ENCODE data around the gene CIDEB.

The CIDEB gene

GRCh38 chr14:24297190-24297964, 10.4 kb downstream of the CIDEB start:
- no peak overlapping the region for H2BK15ac ChIP-seq (ENCODE audit: low read depth, poor library complexity, severe bottlenecking)
- peak; percentile 60 for DNase-seq
- no peak overlapping the region for H2BK12ac ChIP-seq (ENCODE audit: low read length in 2 of 2)
- H3K27ac ChIP-seq (ENCODE audit: low read length, poor library complexity, severe bottlenecking): no peak overlapping the region
- H3K4me1 ChIP-seq (ENCODE audit: control insufficient read depth, insufficient read depth, low read depth, low read length): peaks cover 17% of the 10 kb centered on the region
- no peak overlapping the region for H2AFZ ChIP-seq (ENCODE audit: low read depth, low read length)
- no peak overlapping the region for H2BK120ac ChIP-seq (ENCODE audit: low read depth, low read length)
- no peak overlapping the region for H3K23ac ChIP-seq (ENCODE audit: low read length in 2 of 2)
- H3K79me1 ChIP-seq (replicated peaks; ENCODE audit: low read length, poor library complexity, severe bottlenecking): peaks cover 25% of the 10 kb centered on the region
- H3K27me3 ChIP-seq (ENCODE audit: control insufficient read depth in 1 of 2, insufficient read depth in 1 of 2, low read length in 2 of 2): no peaks in the 10 kb centered on the region
- H3K4me2 ChIP-seq (ENCODE audit: low read length, poor library complexity, severe bottlenecking): no peak overlapping the region
- no peak overlapping the region for H4K8ac ChIP-seq (ENCODE audit: low read length)
- H2BK5ac ChIP-seq (ENCODE audit: low read depth, low read length, poor library complexity, severe bottlenecking): no peak overlapping the region
- H3K14ac ChIP-seq (ENCODE audit: low read length in 2 of 2): no peak overlapping the region
- no peak overlapping the region for H3K18ac ChIP-seq (ENCODE audit: low read depth in 1 of 2, low read length in 2 of 2)
- 58% methylated on average over 5 of the region's 5 CpGs for WGBS
- peaks cover 20 to 48% of the 10 kb centered on the region in 2 experiments for H3K36me3 ChIP-seq (ENCODE audit: control insufficient read depth in 1 of 2, insufficient read depth in 2 of 2, low read depth in 1 of 2, low read length in 2 of 2)
- H3K9ac ChIP-seq (ENCODE audit: low read length): peak overlapping the region; percentile 6
- no peak overlapping the region for H3K4me3 ChIP-seq (ENCODE audit: insufficient read depth in 1 of 2, low read depth in 1 of 2, low read length in 2 of 2)
- peak overlapping the region; percentile 55 for H2AK5ac ChIP-seq (ENCODE audit: low read length, severe bottlenecking)
- H3K4ac ChIP-seq (ENCODE audit: low read depth in 1 of 2, low read length in 2 of 2): no peak overlapping the region
- H3K9me3 ChIP-seq (ENCODE audit: control insufficient read depth, low read length): no peaks in the 10 kb centered on the region
- no peak overlapping the region for H4K91ac ChIP-seq (ENCODE audit: low read length)

DNA sequence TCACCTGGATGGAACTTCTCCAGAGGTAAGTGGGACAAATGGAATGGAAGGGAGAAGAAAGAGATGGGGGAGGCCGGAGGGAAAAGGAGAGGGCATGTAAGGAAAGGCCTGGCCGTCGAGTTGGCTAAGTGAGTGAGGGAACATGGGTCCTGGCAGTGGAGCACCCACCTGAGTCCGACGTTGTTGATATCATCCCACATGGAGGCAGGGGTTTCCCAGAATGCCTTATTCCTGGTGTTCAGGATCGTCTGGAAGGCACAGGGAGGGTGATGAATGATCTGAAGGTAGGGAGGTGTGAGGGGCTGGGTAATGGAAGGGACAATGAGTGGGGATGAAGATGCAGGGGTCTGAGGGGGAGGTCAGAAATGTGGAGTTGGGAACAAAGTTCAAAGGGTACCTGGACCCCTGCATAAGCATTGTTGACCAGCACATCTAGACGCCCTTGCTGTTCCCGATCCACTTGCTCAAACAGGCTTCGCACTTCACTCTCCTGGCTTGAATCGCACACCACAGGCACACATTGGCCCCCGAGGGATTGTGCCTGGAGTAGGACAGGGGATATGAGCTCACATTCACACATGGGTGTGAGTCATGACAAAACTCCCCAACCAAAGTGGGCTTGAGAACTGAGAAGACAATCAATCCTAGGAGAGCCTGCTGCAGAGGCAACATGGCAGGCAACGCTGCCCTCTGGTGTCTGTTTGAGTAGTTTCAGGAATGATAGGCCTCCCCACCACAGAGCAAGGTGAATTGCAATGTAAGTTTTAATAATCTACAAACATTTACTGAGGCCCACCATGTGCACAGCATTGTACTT, 11.2 kb downstream of the CIDEB start:
- no peak overlapping the region for H2AFZ ChIP-seq (ENCODE audit: low read depth, low read length)
- no peak overlapping the region for H2BK5ac ChIP-seq (ENCODE audit: low read depth, low read length, poor library complexity, severe bottlenecking)
- peaks cover 20 to 48% of the 10 kb centered on the region in 2 experiments for H3K36me3 ChIP-seq (ENCODE audit: control insufficient read depth in 1 of 2, insufficient read depth in 2 of 2, low read depth in 1 of 2, low read length in 2 of 2)
- WGBS: 62% methylated on average over 10 of the region's 12 CpGs
- H3K27me3 ChIP-seq (ENCODE audit: control insufficient read depth in 1 of 2, insufficient read depth in 1 of 2, low read length in 2 of 2): no peaks in the 10 kb centered on the region
- no peak overlapping the region for H2BK120ac ChIP-seq (ENCODE audit: low read depth, low read length)
- no peak overlapping the region for H3K18ac ChIP-seq (ENCODE audit: low read depth in 1 of 2, low read length in 2 of 2)
- no peak overlapping the region for H4K91ac ChIP-seq (ENCODE audit: low read length)
- H3K14ac ChIP-seq (ENCODE audit: low read length in 2 of 2): no peak overlapping the region
- H4K8ac ChIP-seq (ENCODE audit: low read length): peak overlapping the region; percentile 45
- H3K27ac ChIP-seq (ENCODE audit: low read length, poor library complexity, severe bottlenecking): peak overlapping the region; percentile 3
- no peak overlapping the region for H3K23ac ChIP-seq (ENCODE audit: low read length in 2 of 2)
- no peak overlapping the region for H2BK15ac ChIP-seq (ENCODE audit: low read depth, poor library complexity, severe bottlenecking)
- no peak overlapping the region for H2AK5ac ChIP-seq (ENCODE audit: low read length, severe bottlenecking)
- H3K4me1 ChIP-seq (ENCODE audit: control insufficient read depth, insufficient read depth, low read depth, low read length): peaks cover 17% of the 10 kb centered on the region
- peak overlapping the region; percentile 65 for H3K9ac ChIP-seq (ENCODE audit: low read length)
- H3K9me3 ChIP-seq (ENCODE audit: control insufficient read depth, low read length): no peaks in the 10 kb centered on the region
- H3K4me2 ChIP-seq (ENCODE audit: low read length, poor library complexity, severe bottlenecking): no peak overlapping the region
- no peak overlapping the region for H3K4ac ChIP-seq (ENCODE audit: low read depth in 1 of 2, low read length in 2 of 2)
- peak; percentile 96 for DNase-seq
- peaks cover 19% of the 10 kb centered on the region for H3K79me1 ChIP-seq (replicated peaks; ENCODE audit: low read length, poor library complexity, severe bottlenecking)
- peak overlapping the region; percentile 31 to 40 for H2BK12ac ChIP-seq (ENCODE audit: low read length in 2 of 2)
- peak overlapping the region in 1 of 2 experiments; percentile 15 for H3K4me3 ChIP-seq (ENCODE audit: insufficient read depth in 1 of 2, low read depth in 1 of 2, low read length in 2 of 2)

GRCh38 chr14:24293525-24293924, 14.3 kb downstream of the CIDEB start:
- Histone ChIP-seq H3K4me2 (ENCODE audit: low read length, poor library complexity, severe bottlenecking) (no peak overlapping the region), H3K4me1 (ENCODE audit: control insufficient read depth, insufficient read depth, low read depth, low read length) (peaks cover 5% of the 10 kb centered on the region), H3K4ac (ENCODE audit: low read depth in 1 of 2, low read length in 2 of 2) (no peak overlapping the region), H3K79me1 (replicated peaks; ENCODE audit: low read length, poor library complexity, severe bottlenecking) (peaks cover 14% of the 10 kb centered on the region), H2BK15ac (ENCODE audit: low read depth, poor library complexity, severe bottlenecking) (no peak overlapping the region), H3K9me3 (ENCODE audit: control insufficient read depth, low read length) (no peaks in the 10 kb centered on the region), H3K23ac (ENCODE audit: low read length in 2 of 2) (no peak overlapping the region), H4K8ac (ENCODE audit: low read length) (no peak overlapping the region), H3K9ac (ENCODE audit: low read length) (no peak overlapping the region), H3K27ac (ENCODE audit: low read length, poor library complexity, severe bottlenecking) (no peak overlapping the region), H2AFZ (ENCODE audit: low read depth, low read length) (no peak overlapping the region), H3K36me3 (ENCODE audit: control insufficient read depth in 1 of 2, insufficient read depth in 2 of 2, low read depth in 1 of 2, low read length in 2 of 2) (peaks cover 41 to 69% of the 10 kb centered on the region in 2 experiments), H2BK5ac (ENCODE audit: low read depth, low read length, poor library complexity, severe bottlenecking) (no peak overlapping the region), H3K27me3 (ENCODE audit: control insufficient read depth in 1 of 2, insufficient read depth in 1 of 2, low read length in 2 of 2) (no peaks in the 10 kb centered on the region), H3K4me3 (ENCODE audit: insufficient read depth in 1 of 2, low read depth in 1 of 2, low read length in 2 of 2) (no peak overlapping the region), H4K91ac (ENCODE audit: low read length) (no peak overlapping the region), H2BK12ac (ENCODE audit: low read length in 2 of 2) (no peak overlapping the region), H2BK120ac (ENCODE audit: low read depth, low read length) (no peak overlapping the region), H3K18ac (ENCODE audit: low read depth in 1 of 2, low read length in 2 of 2) (no peak overlapping the region), H2AK5ac (ENCODE audit: low read length, severe bottlenecking) (no peak overlapping the region), H3K14ac (ENCODE audit: low read length in 2 of 2) (no peak overlapping the region)
- DNase-seq: no peak
- 85% methylated on average over 1 of the region's 2 CpGs for WGBS

DNA sequence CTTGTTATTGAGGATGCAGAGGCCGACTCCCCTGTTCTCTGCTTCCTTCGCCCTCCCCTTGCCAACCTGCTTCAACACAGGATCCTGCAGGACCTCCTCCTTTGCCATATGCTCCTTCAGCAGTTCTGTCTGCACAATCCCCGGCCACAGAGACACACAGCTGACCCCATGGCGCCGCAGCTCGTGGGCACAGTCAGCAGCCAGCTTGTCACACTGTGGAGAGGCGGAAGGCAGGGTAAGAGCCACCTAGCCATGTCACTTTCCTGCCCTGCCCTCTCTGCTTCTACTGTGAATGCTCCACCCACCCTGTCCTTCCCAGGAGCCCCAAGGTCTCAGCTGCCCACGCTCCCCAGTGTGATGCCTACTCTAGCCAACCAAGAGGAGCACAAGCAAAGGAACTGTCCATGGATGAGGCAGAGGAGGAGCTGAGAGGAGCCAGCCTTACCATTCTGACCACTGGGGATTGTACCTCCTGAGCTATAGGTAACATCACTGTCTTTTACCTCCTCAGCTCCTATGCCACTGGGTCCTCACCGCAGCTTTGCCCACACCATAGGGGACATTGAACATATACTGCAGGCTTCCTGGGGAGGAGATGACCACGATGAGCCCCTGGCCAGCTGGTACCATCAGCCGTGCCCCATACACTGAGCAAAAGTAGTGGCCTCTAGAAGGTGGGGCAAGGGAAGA, 15.5 kb downstream of the CIDEB start:
- H3K4ac ChIP-seq (ENCODE audit: low read depth in 1 of 2, low read length in 2 of 2): no peak overlapping the region
- H2AK5ac ChIP-seq (ENCODE audit: low read length, severe bottlenecking): no peak overlapping the region
- H3K23ac ChIP-seq (ENCODE audit: low read length in 2 of 2): no peak overlapping the region
- H3K4me2 ChIP-seq (ENCODE audit: low read length, poor library complexity, severe bottlenecking): no peak overlapping the region
- H3K4me1 ChIP-seq (ENCODE audit: control insufficient read depth, insufficient read depth, low read depth, low read length): peaks cover 4% of the 10 kb centered on the region
- H3K9ac ChIP-seq (ENCODE audit: low read length): no peak overlapping the region
- no peak overlapping the region for H2BK5ac ChIP-seq (ENCODE audit: low read depth, low read length, poor library complexity, severe bottlenecking)
- H2BK12ac ChIP-seq (ENCODE audit: low read length in 2 of 2): no peak overlapping the region
- no peaks in the 10 kb centered on the region for H3K27me3 ChIP-seq (ENCODE audit: control insufficient read depth in 1 of 2, insufficient read depth in 1 of 2, low read length in 2 of 2)
- H3K27ac ChIP-seq (ENCODE audit: low read length, poor library complexity, severe bottlenecking): no peak overlapping the region
- peaks cover 14% of the 10 kb centered on the region for H3K79me1 ChIP-seq (replicated peaks; ENCODE audit: low read length, poor library complexity, severe bottlenecking)
- H3K4me3 ChIP-seq (ENCODE audit: insufficient read depth in 1 of 2, low read depth in 1 of 2, low read length in 2 of 2): no peak overlapping the region
- H2BK15ac ChIP-seq (ENCODE audit: low read depth, poor library complexity, severe bottlenecking): no peak overlapping the region
- no peak overlapping the region for H3K18ac ChIP-seq (ENCODE audit: low read depth in 1 of 2, low read length in 2 of 2)
- no peaks in the 10 kb centered on the region for H3K9me3 ChIP-seq (ENCODE audit: control insufficient read depth, low read length)
- no peak for DNase-seq
- 94% methylated on average over 11 of the region's 11 CpGs for WGBS
- H4K8ac ChIP-seq (ENCODE audit: low read length): no peak overlapping the region
- no peak overlapping the region for H2AFZ ChIP-seq (ENCODE audit: low read depth, low read length)
- H3K14ac ChIP-seq (ENCODE audit: low read length in 2 of 2): no peak overlapping the region
- peaks cover 41 to 69% of the 10 kb centered on the region in 2 experiments for H3K36me3 ChIP-seq (ENCODE audit: control insufficient read depth in 1 of 2, insufficient read depth in 2 of 2, low read depth in 1 of 2, low read length in 2 of 2)
- H2BK120ac ChIP-seq (ENCODE audit: low read depth, low read length): no peak overlapping the region
- no peak overlapping the region for H4K91ac ChIP-seq (ENCODE audit: low read length)
